ENCODE results near the gene FOSL2.

The FOSL2 gene

GRCh38 chr2:28449488-28450395 is 57.1 kb downstream of the FOSL2 start:
- DNase-seq (ENCODE audit: low spot score): no peak

GRCh38 chr2:28450901-28451565 is 58.4 kb downstream of the FOSL2 start:
- no peak for DNase-seq (ENCODE audit: low spot score)

GRCh38 chr2:28451793-28452533 is 59.3 kb downstream of the FOSL2 start:
- no peak for DNase-seq (ENCODE audit: low spot score)

- DNase-seq (ENCODE audit: low spot score): peak; percentile 20
These were observed 60.0 kb downstream of the FOSL2 start for GRCh38 chr2:28452534-28453081.

- no peak for DNase-seq (ENCODE audit: low spot score)
These were observed 60.7 kb downstream of the FOSL2 start for GRCh38 chr2:28453396-28453795.

- no peak for DNase-seq (ENCODE audit: low spot score)
These were observed 61.6 kb downstream of the FOSL2 start for GRCh38 chr2:28454016-28454930.

GRCh38 chr2:28457237-28457636 is 64.6 kb downstream of the FOSL2 start:
- DNase-seq (ENCODE audit: low spot score): no peak

GRCh38 chr2:28461056-28461455 is 68.4 kb downstream of the FOSL2 start:
- no peak for DNase-seq (ENCODE audit: low spot score)

GRCh38 chr2:28462122-28462521 is 69.5 kb downstream of the FOSL2 start:
- no peak for DNase-seq (ENCODE audit: low spot score)

GRCh38 chr2:28463211-28463816 is 70.7 kb downstream of the FOSL2 start:
- no peak for DNase-seq (ENCODE audit: low spot score)

- no peak for DNase-seq (ENCODE audit: low spot score)
These were observed 71.2 kb downstream of the FOSL2 start for GRCh38 chr2:28463893-28464292.

GRCh38 chr2:28465148-28465885 is 72.7 kb downstream of the FOSL2 start:
- no peak for DNase-seq (ENCODE audit: low spot score)
